IPS DF 19.7 (cell line): Measurements from ENCODE around the gene ANO3.
"Not testable (repeated sequence)": the region's sequence is repeated elsewhere in the genome, so short reads cannot be mapped to it uniquely, and the experiment has no call there.

Experiments used
- DNase-seq: peaks from one replicate; pipeline ENCODE4 v3.0.0-alpha.2; 2013; ENCODE audit warnings: low read depth, low spot score

The ANO3 gene

DNA sequence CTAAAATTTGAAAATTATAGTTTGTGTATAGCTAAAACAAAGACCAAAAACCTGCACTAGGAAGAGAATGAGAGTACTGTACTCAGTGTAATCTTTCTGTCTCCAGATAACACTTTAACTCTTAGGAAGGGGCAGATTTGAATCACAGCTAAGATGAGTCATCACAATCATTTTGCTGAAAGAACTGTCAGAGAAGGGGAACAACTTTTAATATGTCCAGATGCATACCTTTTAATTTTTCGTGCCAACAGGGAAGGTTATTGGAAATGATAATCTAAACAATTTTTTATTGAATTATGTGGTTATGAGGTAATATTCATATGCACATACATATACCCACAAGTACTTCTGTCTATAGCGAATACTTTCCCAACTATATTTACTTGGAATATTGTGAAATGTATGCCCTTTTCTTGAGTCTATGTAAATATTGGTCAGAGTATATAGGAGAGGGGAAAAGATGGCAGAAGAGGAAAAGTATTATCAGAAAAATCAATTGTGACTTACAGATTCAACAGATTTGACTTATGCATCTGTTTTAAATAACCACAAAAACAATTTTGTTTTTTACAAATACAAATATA lies 291.2 kb downstream of the ANO3 start:
- no peak for DNase-seq

DNA sequence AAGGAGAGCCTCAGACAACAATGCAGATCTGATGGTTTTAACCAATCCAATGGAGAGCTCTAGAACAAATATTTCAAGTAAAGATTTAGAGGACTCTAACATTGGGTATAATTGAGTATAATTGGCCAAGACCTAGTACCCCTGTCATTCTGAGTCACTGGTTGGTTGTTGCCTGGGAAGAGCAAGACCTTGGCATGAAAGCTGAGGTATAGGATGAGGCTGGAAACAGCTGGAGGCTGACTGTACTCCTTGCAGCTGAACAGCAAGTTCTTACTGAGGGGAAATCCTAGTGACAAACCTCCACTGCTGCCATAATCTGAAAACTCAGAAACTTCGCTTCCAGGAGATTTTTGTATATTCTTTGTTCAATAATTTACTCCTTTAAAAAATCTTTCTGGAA lies 294.4 kb downstream of the ANO3 start:
- no peak for DNase-seq

DNA sequence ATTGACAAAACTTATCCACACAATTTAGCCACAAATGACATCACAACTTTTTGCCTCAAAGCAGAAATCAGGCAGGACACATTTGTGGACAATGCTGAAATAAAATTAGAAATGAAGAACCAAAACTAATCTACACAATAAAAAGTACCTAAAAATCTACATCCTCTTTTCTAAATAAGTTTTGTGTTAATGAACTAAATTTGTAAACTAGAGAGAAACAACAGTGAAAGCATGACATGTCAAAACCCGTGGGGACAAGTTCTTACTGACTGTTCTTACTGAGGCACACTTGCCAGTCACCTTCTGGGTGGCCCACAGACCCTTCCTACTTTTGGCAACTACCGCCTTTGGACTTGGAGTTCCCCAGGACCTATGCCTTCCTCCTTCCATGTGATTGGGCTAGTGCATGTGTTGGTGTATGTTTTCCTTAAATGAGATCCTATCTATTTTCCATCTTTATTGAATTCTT lies 300.8 kb downstream of the ANO3 start:
- no peak for DNase-seq

DNA sequence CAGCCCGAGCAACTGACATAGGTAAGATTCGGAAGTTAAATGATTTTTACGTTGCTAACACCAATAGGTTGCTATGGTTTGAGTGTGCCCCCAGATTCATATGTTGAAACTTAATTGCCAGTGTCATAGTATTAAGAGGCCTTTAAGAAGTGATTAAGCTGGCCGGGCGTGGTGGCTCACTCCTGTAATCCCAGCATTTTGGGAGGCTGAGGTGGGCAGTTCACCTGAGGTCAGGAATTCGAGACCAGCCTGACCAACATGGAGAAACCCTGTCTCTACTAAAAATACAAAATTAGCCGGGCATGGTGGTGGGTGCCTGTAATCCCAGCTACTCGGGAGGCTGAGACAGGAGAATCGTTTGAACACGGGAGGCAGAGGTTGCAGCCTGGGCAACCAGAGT lies 311.4 kb downstream of the ANO3 start:
- DNase-seq = not testable (repeated sequence)

DNA sequence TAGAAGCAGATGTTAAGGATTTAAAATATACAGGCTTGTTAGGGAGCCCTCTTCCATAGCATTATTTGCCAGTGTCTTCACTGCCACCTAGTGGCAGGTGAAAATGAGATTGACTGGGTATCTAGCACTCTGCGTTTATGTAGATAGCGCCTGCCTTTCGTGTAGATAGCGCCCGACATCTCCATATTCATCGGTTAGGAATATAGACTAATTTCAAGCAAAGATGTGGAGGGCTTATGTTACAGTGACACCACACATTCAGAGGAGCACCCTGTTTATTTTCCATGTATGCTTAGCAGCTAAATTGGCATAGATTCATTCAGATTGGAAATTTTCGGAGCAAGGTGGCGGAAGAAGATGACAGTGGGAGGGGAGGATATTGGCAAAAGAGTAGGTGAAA lies 318.0 kb downstream of the ANO3 start:
- DNase-seq = peak; percentile 20

DNA sequence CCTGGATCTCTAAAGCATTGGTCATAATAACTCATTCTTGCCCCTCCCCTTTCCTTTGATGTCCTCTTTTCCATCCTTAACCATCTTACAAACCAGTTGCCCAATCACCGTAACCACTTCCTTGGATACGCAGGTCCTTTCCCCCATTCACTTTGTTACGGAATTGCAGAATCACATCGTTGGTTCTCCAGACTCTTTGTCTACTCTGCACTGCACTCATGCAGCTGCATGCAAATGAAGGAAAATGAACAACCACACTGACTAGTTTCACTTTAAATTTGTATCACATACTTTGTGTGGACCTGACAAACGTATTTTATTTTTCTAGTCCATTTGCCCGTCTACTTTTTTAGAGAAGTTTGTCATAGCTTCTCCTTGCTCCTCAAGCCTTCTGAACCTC lies 320.0 kb downstream of the ANO3 start:
- DNase-seq = no peak

DNA sequence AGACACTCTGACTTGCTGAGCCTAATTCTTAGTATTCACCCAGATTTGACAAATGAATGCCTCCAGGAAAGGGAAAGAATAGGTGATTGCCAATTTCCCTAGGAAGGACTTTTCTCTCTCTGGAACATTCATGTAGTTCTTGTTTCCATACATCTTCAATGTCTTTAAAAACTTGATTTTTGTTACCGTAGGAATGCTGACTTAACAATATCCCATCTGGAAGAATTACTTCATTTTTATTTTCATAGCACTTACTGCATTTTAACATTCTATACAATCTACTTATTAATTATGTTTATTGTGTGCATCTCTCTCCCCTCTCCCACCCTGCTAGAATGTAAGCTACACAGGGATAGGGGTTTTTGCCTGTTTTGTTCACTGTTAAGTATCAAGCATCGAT lies 323.4 kb downstream of the ANO3 start:
- DNase-seq = no peak

DNA sequence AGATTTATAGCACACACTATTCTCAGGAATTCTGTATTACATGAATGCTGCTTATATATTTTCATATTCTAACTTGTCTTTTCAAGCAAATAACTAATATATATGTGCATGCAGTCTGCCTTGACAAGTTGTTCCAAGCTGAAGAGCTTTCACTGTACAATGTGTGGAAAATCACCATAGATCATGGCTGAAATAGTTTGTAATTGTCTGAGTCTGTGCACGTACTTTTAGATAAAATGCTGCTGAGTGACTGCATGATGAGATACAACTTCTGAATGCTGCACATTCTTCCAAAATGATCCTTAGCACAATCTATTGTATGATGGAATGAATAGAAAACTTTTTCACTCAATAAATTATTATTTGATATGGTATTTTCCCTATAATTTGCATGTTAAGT lies 331.0 kb downstream of the ANO3 start:
- no peak for DNase-seq

DNA sequence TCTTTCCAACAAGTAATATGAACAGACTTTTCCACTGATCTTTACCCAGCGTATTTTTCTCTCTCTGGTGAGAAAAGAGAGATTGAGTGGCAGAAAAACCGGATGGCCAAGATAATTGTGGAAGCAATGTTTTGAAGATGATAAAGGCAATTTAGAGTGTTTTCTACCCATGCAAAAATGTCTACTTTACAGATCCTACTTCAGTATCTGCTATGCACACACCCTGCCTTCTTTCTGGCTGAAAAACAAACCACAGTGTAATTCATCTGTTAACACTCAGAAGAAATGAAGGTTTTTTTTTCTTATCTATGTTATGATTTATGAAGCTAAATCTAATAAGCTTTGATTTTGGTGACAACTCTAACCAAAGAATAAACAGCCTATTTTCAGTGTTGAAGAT lies 333.1 kb downstream of the ANO3 start:
- DNase-seq = no peak

DNA sequence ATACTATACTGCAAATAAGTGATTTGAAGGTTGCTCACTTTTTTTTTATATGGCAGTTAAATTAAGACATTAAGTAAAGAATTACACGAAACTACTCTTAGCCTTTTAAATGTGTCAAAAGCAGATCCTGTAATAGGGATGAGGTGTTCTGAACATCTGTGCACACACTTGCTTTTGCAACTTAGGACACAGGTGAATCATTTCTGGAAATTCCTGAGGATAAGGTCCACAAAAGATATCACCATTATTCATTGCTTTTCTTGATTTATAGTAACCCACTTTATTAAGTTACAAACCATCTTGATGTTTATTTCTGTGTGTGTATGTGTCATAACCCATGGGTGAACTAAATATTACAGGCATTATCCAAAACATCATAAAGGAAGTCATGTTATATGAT lies 334.0 kb downstream of the ANO3 start:
- no peak for DNase-seq

DNA sequence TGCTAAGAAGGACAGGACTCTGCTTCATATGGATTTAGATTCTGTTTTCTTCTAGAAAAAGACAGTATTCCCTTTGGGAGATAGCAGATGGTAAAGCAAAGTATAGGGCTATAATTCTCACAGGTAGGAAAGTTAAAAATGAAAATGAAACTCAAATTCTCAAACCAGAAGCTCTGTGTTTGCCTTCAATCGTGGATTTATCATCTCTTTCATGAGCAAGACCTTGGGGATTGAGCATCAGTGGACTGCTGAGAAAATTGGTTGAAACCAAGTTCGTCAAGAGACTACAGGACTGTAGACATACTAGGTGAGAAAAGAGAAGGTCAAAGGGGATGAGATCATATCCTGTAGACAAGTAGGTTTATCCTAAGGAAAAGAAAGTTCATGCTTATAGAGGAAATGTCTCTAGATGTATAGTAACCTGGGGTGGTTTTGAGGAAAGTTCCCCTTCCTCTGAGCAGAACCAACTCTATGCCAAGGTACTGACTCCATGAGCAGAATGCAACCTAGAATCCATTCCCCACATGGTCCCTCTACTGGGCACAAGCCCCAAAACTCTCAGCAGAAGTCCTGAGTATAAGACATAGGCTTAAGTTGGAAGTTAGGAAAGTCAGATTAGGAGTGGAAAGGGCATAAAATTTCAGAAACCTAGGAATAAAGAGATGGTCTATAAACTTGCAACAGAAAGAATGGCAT lies 343.5 kb downstream of the ANO3 start:
- DNase-seq = no peak

DNA sequence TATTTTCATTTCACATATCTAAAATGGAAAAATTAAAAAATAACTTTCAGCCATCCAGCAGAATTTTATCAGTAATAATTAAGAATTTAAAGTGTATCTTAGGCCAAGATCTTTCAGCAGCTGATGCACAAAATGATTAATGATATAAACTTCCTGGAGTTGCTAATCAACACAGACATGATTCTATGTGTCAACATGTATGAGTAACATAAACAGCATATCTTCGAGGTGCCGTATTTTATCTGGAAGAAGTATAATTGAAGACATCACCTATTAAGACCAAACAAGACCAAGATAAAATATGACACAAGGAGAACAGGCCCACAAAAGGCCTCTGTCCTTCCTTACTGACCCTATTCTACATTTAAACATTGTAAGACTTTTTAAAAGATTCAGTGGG lies 344.7 kb downstream of the ANO3 start:
- DNase-seq = no peak

DNA sequence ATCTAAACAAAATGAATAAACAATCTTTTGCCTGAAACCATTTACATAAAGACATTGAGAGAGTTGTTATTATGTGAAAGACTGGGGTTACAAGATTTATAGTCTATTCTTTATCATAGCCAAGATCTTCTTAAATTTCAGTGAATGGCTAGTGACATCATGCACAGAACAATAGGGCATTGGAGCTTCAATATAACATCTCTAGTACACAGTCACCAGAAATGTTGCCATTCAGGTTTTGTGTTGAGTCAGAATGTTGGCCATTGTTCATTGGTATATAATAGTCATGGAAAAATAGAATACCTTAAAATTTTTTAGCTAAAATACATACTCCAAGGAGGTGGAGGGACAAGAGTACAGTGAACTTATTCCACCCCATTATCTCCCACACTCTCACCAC lies 345.6 kb downstream of the ANO3 start:
- DNase-seq = no peak

DNA sequence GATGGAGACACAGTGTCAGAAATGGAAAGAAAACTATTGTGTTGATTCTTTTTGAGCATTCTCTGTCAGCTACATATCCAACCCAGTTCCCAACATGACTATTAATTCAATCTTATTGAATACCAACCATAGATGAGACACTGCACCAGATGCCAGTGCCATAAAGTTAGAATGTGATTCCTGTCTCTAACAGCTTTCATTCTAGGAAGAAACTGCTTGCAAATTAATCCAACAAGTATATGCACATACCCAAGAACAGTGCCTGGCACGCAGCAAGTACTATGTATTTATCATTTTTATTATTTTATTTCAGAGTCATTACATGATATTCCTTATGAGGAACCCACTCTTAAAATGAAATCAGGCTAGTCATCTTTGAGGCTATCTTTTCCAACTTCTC lies 355.4 kb downstream of the ANO3 start:
- no peak for DNase-seq

DNA sequence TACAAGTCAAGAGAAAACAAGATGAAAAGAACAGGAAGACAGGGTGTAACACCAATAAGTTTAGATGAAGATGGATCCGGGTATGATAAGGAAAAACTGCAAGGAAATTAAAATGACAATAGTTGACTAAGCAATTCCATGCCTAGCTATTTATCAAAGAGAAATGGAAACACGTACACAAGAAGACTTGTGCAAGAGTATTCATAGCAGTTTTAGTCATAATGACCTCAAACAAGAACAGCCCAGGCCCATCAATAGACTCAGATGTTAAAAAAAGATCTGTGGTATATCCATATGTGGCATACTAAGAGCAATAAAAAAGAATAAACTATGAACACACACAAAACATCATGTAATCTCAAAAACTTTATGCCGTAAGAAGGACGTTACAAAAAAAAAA lies 356.8 kb downstream of the ANO3 start:
- DNase-seq = no peak

DNA sequence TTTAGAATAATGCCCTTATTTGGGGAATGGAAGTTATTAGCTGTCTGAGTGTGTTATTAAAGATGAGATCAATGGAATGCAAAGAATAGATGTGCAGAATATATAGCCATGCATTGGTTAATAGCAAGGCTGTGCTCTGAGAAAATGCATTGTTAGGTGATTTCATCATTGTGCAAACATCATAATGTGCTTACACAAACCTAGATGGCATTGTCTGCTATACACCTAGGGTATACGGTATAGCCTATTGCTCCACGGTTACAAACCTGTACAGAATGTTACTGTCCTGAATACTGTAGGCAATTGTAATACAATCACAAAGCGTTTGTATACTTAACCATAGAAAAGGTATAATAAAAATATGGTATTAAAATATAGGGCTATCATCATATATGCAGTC lies 364.4 kb downstream of the ANO3 start:
- DNase-seq = no peak

DNA sequence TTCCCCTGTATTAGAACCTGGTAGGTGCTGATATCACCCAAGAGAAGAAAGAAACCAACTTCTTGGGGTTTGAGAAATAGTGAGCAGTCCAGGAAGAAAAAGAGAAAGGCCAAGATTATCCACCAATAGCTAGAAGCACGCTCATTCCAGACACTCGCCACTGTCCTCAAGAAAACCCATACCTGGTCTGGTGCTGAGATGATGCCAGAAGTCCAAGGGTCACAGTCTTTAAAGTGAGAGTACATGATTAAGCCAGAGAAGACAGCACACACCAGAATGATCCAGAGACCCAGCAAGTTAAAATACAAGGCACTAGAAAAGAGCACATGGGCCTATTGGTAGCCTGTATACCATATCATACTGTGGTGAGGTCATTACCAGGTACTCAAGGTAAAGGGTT lies 366.3 kb downstream of the ANO3 start:
- DNase-seq = no peak

DNA sequence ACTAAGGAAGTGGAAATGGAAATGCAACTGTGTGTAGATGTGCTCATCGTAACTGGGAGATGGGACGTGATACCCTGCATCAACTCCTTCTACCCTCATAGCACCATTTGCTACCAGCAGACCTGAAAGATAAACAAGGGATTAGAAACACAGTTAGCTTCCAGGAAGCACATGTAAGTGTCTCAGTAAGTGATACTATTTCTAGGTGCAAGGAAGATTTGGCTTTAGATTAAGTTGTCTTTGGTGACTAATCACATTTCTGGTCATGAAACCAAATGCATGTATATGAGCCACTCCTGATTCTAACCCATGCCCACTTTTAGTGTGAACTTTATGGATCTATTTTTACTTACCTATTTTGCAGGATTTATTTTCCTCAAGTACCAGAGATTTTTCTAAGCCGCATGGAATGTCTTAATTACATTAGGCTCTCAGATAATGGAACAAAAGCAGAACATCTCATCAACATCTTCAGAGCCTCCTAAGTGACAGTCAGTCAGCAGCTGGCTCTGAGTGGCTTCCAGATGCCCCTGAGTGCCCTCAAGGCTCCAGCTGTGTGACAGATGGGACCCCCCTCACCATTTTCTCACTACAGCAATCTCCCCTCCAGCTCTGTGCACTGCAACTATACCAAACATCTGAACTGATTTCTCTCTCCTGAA lies 368.8 kb downstream of the ANO3 start:
- no peak for DNase-seq

DNA sequence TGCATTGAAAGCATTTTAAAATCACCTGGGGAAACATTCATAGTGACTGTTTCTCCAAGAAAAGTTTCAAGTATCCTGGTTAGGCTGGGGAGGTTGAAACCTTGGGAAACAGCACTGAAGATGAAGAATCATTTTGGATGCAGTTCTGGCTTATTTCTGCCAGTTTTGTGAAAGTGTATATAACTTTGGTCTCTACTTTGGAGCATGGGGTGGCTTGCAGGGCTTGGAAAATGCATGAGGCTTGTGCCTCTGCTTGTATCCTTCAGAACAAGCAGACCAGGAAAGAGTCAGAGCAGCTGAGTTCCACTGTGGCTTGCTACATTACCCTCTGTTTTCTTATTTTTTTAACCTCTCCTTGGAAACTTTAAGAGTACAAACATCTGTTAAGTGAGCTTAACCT lies 370.5 kb downstream of the ANO3 start:
- no peak for DNase-seq

DNA sequence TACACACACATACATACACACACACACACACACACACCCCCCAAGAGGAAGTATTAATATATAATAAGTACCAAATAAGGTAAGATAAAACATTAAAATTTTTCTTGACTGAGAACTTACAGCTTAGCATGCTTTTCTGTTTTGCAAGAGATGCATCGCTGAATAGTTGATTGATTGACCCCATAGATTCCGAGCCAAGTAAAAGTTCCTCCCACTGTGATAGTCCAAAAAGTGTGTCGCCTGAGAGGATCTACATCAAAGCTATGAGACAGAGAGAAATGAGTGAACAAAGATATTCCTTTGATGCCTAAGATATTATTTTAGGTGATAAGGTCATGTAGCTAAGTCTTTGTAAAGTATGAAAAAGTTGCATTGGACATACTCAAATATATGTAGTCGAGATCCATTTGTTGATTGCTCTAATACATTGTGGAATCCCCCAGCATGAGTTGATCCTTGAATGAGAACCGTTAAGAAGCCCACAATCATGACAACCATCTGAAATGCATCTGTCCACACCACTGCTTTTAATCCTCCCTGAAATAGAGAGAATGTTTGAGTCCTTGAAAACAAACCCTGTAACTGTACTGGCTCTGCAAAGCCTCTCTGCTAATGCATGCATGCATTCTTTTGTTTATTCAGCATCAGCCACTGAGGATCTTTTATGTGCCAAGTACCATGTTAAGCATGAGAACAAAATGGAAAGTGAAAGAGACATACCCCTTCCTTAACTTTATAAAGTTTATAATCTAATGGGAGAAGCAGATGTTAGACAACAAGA lies 371.7 kb downstream of the ANO3 start:
- DNase-seq = no peak

DNA sequence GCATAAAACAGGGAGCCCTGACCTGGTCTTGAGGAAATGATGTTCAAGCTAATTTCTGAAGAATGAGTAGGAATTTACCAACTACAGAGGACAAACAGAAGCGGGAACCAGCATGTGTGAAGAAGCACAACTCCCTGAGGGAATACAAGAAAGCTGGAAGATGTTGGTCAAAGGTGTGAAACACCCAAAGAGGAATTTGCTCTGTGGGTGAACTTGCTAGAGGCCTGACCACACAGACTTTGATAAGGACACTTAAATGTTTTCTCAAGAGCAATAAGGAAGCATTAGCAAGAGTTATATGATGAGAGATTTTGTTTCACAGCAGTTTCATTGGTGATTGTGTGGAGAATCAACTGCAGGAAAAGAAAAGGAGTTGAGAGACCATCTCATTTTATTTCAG lies 372.3 kb downstream of the ANO3 start:
- no peak for DNase-seq

DNA sequence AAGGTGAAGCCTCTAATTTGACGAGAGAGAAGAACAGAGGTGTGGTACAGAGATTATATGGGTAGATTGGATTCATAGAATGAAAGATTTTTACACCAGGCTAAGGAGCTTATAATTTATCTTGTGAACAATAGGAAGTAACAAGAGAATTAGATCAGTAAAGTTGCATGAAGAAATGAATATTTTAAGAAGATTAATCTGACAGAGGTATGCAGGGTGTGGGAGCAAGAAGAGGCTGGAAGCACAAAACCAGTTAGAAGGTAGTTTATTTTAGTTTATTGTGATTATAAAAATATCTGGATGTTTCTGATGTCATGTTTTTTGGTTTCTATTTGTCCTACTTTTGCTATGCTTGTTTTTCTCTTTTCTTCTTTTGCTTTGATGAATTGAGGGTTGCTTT lies 374.3 kb downstream of the ANO3 start:
- no peak for DNase-seq
